Stimulated activated CD4-positive, alpha-beta T cell treated with anti-CD3 and anti-CD28 coated beads, Interleukin-4, amount 100 ng/mL, for 24 hours (primary cell): ENCODE data around the gene NTNG2.

Source experiments
- DNase-seq: peaks from one replicate; pipeline ENCODE4 v3.0.0-alpha.2; 2020

The NTNG2 gene

GRCh38 chr9:132176338-132176737 lies 14.5 kb downstream of the NTNG2 start:
- no peak for DNase-seq

DNA sequence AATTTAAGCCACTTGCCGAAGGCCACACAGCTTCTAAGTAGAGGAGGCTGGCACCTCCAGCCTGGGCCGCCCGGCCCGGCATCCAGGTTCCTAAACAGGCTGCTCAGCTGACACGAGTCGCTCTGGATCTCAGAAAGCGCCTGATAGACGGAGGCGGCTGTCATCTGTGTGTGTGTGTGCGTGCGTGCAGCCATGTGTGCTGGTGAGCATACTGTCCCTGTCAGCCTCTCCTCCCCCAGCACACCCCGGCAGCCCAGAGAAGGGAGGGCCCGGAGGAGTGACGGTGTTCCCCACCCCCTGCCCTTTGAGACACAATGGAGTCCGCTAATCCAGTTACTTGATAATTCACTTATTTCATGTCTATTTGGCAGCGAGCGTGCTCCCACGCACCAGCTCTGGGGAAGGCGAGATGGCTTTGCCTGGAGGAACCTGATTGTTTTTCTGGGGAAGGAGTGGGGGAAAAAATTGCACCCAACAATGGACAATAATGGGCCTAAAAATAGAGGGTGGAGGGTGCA lies 20.0 kb downstream of the NTNG2 start:
- no peak for DNase-seq

- no peak for DNase-seq
Measured at GRCh38 chr9:132182314-132183091, 20.6 kb downstream of the NTNG2 start.

DNA sequence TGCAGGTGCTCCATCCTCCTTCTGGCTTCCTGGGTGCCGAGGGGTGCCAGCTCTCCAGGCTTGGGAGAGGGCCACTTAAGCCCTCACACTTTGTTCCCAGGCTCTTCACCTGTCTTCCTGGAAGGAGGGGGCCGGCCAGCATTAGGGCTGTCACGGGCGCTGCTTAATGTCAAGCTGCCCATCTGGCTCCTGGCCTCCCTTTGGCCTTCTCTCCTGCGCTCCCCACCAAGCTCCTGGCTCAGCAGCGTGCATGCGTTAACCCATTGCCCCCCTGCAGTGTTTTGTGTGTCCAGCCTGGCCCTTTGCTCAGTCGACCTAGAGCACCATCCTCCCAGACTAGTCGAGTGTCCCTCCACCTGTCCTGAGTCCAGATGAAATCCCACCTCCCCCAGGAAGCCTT lies 21.3 kb downstream of the NTNG2 start:
- no peak for DNase-seq

GRCh38 chr9:132183715-132184114 lies 21.9 kb downstream of the NTNG2 start:
- no peak for DNase-seq

GRCh38 chr9:132184124-132184523 lies 22.3 kb downstream of the NTNG2 start:
- DNase-seq, result no peak

- DNase-seq, result no peak
Measured at GRCh38 chr9:132185073-132186009, 23.5 kb downstream of the NTNG2 start.

GRCh38 chr9:132187121-132187620 lies 25.3 kb downstream of the NTNG2 start:
- no peak for DNase-seq

DNA sequence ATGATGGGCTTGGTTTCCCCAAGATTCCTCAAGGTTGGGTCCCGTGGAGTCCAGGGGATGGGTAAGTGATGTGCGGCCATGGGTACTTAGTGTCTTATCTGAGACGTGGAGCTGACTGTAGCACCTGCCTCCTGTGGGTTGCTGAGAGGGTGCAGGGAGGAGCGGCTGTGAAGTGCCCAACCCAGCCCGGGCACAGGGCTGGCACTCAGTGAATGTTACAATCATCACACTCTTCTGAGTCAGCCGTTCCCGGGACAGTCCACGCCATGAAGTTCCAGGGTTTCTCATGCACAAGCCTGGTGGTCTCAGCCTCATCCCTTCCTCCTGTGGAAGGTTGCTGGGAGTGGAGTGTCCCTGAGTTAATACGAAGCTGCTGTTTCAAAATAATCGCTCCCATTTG lies 29.1 kb downstream of the NTNG2 start:
- no peak for DNase-seq

- DNase-seq, result no peak
Measured at GRCh38 chr9:132192728-132193127, 30.9 kb downstream of the NTNG2 start.

GRCh38 chr9:132193227-132194124 lies 31.6 kb downstream of the NTNG2 start:
- no peak for DNase-seq

- DNase-seq, result no peak
Measured at GRCh38 chr9:132194508-132194907, 32.6 kb downstream of the NTNG2 start.

GRCh38 chr9:132197315-132197714 lies 35.5 kb downstream of the NTNG2 start:
- no peak for DNase-seq

- no peak for DNase-seq
Measured at GRCh38 chr9:132197856-132198550, 36.1 kb downstream of the NTNG2 start.

DNA sequence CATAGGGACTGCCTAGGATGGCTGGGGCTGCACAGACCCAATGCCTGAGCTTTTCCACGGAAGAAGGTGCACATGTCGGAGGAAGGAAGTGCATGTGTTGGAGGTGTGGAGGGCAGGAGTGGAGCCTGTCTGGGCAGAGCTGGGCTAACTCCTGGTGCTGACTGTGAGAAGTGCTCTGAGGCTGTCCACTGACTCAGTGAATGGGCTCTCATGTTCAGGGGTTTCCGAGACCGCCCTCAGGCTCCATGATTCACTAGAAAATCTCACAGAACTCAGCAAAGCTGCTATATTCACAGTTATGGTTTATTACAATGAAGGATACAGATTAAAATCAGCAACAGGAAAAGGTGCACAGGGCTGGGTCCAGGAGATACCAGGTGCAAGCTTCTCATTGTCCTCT lies 37.2 kb downstream of the NTNG2 start:
- DNase-seq, result no peak

GRCh38 chr9:132200706-132201105 lies 38.8 kb downstream of the NTNG2 start:
- DNase-seq, result no peak

DNA sequence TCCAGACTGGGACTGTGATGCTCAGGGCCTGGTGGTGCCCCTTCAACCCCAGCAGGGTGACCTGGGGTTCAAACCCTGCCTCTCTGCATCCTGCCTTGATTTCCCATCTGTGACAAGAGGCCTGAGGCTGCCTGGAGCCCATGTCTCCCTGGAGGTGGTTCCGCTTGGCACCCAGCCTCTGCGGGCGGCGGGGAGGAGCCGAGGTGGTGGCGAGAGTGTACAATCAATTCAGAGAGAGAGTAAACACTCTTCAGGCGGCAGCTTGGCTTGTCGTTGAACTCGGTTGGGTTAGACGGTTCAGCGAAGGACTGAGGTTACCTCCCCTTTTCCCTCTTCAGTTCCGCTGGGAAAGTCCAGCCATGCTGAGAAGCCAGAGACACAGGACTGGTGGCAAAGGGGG lies 39.3 kb downstream of the NTNG2 start:
- DNase-seq, result no peak

DNA sequence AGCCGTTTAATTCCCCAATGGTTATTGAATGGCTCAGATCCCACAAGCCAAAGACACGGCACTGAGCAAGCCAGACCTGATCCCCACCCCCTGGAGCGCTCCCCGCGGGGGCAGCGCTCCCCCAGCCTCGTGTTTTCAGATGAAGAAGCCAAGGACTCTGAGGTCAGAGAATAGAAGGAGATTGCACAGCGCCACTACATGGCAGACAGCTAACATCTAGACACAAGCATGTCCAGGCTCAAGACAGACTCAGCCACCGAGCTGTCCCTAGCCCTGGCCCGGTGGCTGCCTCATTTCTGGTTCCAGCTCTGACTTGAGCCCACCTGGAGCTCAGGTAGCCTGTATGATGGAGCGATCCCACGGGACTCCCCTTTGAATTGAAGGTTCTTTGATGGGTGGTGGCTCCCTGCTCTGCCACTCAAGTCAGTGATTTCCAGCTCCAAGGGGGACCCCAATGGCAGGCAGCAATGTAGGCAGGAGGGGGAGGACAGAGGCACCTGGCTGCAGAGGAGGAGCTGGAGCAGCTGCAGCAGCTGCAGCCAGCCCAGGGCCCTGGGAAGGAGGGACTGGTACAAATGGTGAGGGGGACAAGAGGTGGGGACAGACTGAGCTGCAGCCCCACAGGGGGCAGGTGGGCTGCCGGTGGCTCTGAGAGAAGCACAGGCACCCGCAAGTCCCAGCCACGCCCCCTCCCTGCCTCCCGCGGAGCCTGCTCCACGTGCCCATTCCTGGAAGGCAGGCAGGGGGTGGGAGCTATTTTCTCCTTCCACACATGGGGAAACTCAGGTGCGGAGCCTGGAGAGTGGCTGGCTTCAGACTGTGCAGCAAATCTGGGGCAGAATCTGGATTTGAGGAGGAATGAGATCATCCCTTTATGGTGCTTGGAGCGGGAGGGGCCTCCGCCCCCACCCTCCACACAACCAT lies 40.2 kb downstream of the NTNG2 start:
- no peak for DNase-seq

DNA sequence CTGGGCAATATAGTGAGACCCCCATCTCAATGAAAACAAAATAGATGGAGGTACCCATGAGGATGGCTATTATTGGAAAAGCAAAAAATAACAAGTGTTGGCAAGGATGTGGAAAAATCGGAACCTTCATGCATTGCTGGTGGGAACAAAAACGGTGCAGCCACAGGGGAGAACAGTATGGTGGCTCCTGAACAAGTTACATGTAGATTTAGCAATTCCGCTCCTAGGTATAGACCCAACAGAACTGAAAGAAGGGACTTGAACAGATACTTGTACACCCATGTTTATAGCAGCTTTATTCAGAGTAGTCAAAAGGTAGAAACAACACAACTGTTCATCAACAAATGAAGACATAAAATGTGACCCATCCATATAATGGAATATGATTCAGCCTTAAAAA lies 43.0 kb downstream of the NTNG2 start:
- DNase-seq, result no peak

GRCh38 chr9:132207215-132207614 lies 45.4 kb downstream of the NTNG2 start:
- no peak for DNase-seq
